GM19099 (cell line): ENCODE results near the gene POU2AF3.

Experiments
- POLR2A ChIP-seq: IDR thresholded peaks from 3 replicates; pipeline ENCODE4 v1.6.1; 2011; ENCODE audit warnings: low read depth; ENCODE audit not compliant: insufficient read length; ENCODE audit errors: extremely low read depth

POU2AF3 gene

DNA sequence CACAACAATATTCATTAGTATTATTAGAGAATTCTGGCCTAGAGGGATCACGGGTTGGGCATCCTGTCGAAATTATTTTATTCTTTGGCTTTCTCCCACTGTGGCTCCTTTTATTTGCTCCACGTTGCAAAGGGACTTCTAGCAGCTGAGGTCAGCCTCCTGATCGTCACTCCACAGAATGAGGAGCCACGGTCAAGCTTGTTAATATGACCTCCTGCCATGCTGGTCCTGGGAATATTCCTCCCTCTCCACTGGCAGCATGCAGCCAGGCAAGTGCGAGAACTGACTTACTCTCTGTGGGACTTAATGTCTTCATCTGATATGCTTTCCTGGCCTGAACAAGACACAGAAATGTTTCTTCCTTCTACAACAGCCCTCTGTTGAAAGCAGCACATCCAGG, 20.9 kb downstream of the POU2AF3 start:
- TF ChIP-seq POLR2A, result no peak

DNA sequence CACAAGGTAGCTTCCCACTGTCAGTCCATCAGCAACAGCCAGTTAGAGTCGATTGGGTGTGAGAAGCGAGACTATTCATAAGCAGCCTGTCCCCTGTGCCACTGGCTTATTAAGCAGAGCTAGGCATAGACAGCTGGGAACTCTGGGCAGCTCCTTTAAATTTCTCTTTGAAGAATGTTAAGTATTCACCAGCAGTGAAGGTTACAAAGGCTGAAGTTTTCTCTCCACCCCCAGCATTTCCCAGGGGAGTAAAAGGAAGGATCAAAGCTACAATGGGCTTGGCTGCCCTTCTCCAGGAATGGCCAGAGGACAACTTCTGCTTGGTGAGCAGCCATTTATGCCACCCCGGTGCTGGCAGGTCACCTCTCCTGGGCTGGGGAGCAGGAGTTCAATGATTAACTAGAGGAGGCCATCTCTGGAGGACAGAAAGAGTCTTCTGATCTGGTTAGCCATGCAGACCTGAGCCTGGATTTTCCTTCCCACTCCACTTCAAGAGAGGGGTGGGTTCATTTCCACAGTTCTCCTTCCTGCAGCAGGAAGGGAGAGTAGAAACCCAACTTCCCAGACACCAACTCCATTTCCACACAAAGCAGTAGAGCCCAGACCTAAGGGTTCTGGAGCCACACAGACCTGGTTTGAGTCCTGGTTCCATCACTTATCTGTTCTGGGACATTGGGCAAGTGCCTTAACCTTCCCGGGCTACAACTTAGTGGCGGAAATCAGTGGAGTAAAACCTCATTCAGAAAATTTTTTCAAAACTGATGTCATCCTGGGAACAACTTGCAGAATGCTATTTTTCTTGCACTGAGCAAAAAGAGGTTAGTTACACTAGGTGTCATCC, 22.6 kb downstream of the POU2AF3 start:
- no peak for TF ChIP-seq POLR2A

DNA sequence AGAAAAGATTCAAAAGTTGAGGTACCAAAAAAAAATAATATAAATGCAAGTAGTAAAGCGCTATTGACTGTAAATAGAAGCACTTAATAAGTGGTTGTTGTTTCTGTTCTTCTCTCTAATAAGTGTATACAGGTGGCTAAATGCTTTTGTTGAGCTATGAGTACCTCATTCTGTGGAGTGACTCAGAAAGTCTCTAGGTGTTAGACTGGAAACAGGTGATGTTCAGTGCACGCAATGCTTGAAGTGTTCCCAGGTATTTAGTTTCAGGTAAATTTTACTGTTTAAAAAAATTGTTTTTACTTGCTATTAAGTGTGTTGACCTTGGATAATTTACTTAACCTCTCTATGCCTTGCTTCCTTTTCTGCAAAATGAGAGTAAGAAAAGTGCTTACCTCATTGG, 24.2 kb downstream of the POU2AF3 start:
- TF ChIP-seq POLR2A, result no peak

DNA sequence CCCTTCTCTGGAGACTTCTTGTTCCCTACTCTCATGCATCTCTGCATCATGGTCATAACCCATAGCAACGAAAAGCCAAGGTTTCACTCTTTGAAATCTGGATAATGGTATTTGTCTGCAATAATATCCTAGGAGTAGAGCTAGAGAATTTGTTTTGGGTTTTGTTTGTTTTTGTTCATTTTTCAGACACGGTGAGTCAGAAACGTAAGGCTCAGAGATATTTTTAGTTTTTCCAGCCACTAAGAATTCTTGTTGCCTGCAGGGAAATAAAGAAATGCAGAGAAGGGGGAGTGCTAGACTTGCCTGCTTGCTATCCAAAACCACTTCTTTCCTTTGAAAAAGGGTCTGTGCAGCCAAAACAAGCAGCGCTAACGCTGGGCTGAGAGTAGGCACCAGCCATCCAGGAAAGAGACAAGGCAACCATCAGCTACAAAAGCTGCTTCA, 26.0 kb downstream of the POU2AF3 start:
- TF ChIP-seq POLR2A, result no peak

DNA sequence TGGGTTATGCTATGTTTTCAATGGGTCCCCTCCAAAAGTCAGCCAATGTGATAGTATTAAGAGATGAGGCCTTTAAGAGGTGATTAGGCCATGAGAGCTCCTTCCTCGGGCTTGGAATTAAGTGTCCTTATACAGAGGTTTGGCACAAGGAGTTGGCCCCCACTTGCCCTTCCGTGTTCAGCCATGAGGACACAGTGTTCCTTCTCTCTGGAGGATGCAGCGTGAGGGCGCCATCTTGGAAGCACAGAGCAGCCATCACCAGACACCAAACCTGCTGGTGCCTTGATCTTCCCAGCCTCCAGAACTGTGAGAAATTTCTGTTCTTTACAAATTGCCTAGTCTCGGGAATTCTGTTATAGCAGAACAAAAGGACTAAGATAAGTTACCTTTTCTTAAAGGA, 26.9 kb downstream of the POU2AF3 start:
- TF ChIP-seq POLR2A, result no peak

DNA sequence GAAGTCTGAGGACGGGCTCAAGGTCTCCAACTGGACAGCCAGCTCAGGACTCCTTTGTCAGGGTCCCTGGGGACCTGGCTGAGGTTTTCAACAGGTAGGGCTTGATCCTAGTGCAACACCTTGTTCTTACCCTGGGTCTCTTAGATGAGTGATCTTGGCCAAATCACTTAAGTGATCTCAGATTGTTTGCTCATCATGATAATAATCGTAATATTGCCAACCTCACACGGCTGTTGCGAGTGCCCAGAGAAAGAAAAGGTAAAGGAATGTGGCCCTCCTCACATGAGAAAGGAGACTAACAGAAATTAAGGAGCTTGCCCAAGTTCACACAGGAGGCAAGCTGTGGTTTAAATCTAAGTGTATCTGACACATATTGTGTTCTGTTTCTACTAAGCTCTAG, 28.5 kb downstream of the POU2AF3 start:
- TF ChIP-seq POLR2A, result no peak

DNA sequence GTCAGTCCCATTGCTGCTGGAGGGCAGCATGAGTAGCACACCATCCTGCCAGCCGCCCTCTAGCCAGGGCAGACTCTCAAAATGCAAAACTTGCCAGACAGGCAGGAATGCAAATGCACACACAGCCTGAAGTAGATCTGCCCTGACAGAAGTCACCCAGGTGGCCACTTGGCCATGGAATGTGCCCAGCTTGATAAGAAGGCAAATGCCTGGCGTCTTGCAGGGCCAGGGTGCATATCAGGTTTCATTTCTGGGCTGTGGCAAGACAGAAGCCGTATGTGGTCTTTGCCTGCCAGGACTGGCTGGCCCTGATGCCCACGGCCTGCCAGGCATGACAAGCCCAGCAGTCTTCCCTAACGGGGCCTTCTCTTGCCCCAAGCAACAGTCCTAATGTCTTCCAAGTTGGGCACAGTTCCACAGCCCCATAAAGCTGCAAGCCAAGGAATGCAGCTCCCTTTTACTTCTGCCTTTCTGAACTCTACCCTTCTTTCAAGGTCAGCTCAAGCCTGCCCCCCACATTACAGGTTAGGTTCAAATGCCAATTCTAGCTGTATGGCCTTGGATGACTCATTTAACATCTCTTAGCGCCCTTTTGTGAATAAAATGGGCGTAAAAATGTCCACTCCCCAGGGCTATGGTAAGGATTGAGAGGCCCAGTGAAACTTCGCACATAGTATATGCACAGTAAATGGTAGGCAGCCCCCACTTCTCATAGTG, 29.7 kb downstream of the POU2AF3 start:
- no peak for TF ChIP-seq POLR2A

DNA sequence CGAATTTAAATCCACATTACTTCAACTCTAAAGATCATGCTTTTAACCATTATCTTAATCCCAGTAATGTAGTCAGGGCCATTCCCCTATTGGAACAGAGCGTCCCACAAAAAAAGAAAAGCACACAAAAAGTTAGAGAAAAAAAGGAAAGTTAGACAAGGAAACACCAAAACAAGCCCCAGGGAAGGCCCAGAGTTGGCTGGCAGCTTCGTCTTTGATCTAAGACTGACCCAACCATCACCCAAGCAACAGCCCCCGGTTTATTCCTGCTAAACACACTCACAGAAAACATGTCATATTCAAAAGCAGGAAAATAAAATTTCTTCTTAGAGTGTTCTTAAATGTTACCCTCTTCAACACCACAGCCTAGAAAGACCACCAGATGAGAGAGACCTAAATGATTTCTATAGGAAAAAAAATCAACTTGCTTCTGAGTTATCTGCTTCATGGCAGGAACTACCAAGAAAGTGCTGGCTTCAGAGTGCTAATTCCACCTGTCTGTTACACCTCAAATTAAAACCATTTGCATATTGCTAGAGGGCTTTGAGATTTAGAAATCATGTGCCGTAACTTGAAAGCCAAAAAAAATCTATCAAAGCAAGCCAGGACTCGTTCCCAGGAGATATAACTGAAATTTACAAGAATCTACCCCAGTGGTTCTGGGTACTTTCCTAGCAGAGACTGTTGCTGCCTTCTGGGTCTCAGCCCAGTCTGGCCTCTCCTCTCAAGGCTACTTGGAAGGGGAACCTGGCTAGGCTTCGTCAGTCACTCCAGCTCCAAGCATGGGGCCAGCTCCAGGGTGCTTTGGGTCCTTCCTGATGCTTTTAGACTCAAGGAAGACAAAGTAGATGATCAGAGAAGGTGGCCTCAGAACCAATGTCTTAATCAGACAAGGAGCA, 31.2 kb downstream of the POU2AF3 start:
- TF ChIP-seq POLR2A, result no peak

DNA sequence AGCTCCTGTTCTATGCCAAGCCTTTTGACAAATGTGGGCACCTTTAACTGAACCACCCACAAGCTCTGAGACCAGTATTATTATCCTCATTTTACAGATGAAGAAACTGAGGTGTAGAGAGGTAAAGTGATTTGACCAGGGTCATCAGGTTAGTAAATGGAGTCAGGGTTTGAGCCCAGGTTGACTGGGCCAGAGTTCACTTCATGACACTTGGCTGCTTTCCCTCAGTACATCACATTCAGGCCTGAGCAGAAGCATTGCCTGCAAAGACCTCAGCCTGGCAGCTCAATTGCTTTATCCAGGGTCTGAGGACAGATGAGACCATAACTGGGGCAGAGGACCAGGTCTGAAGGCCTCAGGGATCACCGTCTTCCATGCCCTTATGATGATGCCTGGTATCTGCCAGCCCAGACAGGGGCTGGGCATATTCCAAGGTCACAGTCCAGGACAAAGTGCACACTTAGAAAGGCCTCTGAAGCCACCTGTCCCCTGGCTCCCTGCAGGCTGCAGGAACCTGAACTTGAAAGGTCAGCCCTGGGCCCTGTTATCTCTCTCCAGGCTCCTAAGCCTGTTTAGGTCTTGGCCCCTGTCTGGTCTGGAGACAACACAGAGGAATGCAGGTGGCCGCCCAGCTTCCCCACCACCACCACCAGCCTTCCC, 32.0 kb downstream of the POU2AF3 start:
- TF ChIP-seq POLR2A, result no peak

DNA sequence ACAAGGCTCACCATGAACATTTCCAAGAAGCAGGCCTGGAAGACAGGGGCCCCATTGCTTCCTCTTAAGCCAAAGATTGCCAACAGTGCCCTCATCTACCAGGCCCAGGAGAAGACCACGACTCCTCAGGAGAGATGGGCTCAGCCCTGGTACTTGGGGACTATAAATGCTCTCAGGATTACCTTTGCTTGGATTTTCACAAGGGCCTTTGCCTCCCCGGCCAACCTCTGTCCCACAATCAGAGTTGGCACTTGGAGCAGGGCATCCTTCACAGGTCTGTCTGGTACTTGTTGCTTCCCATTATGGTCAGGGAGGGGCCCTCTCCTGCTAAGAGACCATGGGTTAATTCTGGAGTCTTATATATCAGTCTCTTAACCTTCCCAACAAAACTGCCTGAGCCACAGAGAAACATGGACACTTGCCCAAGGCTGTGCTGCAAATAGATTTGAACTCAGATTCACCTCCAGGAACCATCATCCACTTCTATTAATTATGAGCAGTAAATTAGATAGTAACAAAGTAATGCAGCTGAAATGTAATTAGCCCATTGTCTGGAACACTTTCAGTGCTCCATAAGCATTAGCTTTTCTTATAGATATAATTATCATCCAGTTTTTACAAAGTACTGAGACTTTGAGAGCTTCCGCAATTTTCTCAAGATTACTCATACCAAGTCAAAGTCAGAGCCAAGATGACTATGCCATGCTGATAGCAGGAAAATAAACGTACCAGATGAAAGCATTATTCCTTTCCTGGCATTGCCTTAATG, 33.5 kb downstream of the POU2AF3 start:
- no peak for TF ChIP-seq POLR2A

DNA sequence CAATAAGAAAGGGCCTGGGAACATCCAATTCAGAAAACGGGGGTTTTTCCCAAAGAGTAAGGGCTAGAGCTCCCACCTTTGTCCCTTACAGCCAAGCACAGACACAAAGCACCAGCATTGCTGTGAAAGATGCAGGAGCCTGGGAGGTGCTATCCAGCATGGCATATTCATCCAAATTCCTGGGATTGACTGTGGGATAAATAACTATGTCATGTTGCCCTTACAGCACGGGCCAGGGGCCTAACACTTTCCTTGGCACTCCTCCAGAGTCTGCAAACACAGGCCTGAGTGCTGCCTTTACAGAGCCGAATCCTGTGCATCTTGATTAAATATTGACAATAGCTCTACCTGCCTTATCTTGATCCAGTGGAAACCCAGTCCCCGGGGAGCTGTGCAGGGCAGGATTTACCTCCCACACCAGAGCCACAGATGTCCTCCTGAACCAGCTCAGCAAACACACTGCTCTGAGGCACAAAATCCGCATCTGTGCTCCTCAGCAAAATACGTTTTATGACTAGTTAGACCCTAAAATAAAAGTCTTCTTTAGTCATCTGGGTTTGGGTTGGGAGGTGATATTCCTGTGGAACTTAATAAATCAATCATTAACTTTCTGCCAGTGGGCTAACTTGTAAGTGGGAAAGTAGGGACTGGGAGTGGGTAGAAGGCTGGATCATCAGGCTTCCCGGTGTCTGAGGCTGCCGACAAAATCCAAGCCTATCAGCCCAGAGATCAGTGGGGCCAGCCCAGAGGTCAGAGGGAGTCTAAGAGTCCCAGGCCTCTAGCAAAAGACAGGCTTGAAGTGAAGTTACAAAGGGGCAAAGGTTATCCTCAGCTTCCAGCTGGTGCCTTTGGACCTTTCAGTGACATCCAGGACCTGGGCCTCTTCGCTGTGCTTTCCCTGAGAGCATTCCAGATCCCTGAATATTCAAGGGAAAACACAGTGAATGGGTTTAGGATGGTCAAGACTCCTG, 36.5 kb downstream of the POU2AF3 start:
- TF ChIP-seq POLR2A, result no peak

DNA sequence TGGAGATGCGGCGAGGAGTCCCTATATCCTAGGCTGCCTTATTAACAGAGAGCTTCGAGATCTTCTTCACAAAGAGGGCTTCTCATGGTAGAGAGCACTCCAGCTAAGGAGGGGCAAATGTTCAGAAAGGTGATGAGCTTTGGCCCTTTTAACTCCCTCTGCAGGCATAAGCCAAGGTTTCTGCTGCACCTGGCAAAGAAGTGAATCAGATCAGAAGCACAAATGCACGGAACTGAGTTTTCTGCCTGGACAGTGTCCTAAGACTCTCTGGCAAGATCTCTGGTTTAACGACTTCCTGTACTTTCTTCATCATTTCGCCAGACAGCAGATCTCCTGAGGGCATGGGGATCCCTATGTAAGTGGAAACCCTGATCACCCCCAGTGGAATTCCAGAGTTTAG, 37.2 kb downstream of the POU2AF3 start:
- TF ChIP-seq POLR2A, result no peak

DNA sequence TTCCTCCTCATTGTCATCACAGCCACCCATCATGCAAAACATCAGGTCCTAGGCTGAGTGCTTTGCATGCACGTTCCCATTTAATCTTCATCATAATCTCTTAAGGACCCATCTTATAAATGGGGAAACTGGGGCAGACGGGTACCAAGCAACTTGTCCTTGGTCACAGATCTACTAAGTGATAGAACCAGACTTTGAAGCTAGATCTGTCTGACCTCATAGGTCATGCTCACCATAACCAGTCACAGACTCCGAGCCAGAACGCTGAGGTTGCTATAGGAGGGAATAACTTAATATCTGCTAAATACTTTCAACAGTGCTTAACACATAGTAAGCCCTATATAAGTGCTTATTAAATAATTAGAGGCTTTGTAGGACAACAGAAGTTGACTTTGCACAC, 37.7 kb downstream of the POU2AF3 start:
- TF ChIP-seq POLR2A, result no peak
